HT-29 (cell line): Measurements from ENCODE around the gene MTHFD1L. TPM values are rescaled to one million over a fixed set of nuclear protein-coding genes. Genes with fewer than 3 reads are reported as not detected.
"Not testable (repeated sequence)": the region's sequence is repeated elsewhere in the genome, so short reads cannot be mapped to it uniquely, and the experiment has no call there.

Experiments
- DNase-seq: peaks from one replicate; pipeline ENCODE4 v3.0.0-alpha.2; 2015; ENCODE audit warnings: low spot score
- total RNA-seq: library from RNA; depleted of rRNA; stranded (reverse); fragments of >200 nt; shearing (Covaris generic); gene quantifications from 2 replicates; pipeline ENCODE4 v1.2.3, GENCODE V29; 2014; rRNA removed

MTHFD1L gene
- total RNA-seq = 14.7 and 16.4 TPM in 2 replicates

DNA sequence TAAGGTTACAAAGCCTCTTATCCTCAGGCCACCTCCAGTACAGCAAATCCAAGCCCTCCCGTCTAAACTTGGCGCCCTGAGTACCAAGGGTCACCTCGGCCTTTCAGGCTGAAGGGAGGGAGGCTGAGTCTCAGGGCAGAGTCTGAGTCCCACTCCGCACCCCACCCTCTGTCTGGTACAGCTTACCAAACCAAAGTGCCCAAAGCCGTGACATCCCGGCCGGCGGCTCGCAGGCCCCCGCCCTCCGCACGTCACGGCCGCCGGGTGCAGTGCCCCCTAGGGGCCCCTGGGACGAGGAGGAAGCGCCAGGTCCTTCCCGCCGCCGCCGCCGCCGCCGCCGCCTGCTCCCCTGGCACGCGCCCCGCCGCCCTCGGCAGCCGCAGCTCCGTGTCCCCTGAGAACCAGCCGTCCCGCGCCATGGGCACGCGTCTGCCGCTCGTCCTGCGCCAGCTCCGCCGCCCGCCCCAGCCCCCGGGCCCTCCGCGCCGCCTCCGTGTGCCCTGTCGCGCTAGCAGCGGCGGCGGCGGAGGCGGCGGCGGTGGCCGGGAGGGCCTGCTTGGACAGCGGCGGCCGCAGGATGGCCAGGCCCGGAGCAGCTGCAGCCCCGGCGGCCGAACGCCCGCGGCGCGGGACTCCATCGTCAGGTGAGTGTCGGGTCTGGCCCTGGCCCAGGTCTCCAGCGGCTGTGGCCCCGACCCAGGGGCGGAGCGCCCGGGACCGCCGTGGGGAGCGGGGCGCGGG, at the start of gene MTHFD1L:
TSS of gene MTHFD1L (plus strand) at position 297 of the 741 bp plus-strand sequence. CDS start at position 418, 121 bp downstream.
- peak; percentile 73 for DNase-seq

- DNase-seq = not testable (repeated sequence)
Measured at GRCh38 chr6:150816554-150816953, 48.9 kb upstream of the MTHFD1L start.

- DNase-seq = no peak
Measured at GRCh38 chr6:150822932-150823331, 42.6 kb upstream of the MTHFD1L start.

DNA sequence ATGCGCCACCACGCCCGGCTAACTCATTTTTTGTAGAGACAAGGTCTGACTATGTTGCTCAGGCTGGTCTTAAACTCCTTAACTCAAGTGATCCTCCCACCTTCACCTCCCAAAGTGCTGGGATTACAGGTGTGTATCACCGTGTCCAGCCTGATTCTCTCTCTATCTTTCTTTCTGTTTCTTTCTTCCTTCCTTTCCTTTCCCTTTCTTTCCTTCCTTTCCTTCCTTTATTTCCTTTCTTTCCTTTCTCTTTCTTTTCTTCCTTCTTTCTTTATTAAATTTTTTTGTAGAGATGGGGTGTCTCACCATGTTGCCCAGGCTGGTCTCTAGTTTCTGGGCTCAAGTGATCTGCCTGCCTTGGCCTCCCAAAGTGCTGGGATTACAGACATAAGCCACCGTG, 38.7 kb upstream of the MTHFD1L start:
- no peak for DNase-seq

- DNase-seq = not testable (repeated sequence)
Measured at GRCh38 chr6:150828107-150828506, 37.4 kb upstream of the MTHFD1L start.

DNA sequence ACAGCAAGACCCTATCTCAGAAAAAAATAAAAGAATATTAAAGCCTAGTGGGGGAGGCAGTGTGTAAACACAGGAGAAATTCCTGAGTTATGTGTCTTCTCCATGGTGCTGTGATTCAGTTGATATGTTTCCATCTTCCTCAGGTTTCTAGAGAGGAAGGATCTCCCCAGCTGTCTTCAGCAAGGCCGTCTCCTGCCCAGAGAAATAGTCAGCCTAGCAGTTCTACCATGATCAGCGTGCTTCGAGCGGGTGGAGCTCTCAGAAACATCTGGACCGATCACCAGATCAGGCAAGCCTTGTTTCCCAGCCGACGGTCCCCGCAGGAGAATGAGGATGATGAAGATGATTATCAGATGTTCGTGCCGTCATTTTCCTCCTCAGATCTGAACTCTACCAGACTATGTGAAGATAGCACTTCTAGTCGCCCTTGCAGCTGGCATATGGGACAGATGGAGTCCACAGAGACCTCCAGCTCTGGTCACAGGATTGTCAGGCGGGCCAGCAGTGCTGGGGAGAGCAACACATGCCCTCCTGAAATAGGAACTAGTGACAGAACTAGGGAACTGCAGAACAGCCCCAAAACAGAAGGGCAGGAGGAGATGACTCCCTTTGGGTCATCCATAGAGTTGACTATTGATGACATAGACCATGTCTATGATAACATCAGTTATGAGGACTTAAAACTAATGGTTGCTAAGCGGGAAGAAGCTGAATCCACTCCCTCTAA, 34.9 kb upstream of the MTHFD1L start:
- DNase-seq = no peak

GRCh38 chr6:150831577-150831976, 33.9 kb upstream of the MTHFD1L start:
- DNase-seq = no peak

DNA sequence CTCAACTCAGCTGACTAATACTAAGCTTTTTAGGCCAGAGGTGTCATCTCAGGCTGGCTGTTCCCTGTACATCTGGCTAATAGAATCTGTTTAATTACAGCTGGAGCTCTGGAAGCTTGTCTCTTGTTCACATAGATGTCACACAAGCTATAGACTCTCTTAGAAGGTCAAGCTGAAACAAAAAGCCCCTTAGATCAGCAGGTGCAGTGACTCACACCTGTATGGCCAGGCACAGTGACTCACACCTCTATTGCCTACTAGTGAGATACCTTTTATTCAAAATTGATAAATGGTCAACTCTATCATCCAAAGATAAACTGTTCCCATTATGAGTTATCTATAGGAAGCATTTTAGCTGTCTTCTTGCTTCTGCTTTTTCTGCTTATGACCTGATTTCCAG, 29.9 kb upstream of the MTHFD1L start:
- no peak for DNase-seq

- DNase-seq = no peak
Measured at GRCh38 chr6:150840185-150840584, 25.3 kb upstream of the MTHFD1L start.

- DNase-seq = no peak
Measured at GRCh38 chr6:150841189-150841588, 24.3 kb upstream of the MTHFD1L start.

DNA sequence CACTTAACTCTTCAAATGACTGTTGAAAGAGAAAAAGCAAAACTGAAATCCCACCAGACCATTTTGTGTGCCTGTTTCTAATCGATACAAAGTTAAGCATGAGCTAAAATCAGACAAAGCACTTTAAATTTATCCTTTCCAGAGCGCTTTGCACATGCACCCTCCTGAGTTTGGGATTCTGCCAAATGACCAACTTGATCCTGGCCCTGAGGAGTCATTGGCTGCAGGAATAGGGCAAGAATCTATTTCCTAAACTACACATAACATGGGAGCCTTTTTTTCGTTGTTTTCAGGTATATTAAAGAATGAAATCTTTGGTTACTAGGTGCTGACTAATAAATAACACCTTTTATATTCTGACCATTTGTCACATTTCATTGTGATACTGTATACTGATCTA, 23.8 kb upstream of the MTHFD1L start:
- DNase-seq = no peak

DNA sequence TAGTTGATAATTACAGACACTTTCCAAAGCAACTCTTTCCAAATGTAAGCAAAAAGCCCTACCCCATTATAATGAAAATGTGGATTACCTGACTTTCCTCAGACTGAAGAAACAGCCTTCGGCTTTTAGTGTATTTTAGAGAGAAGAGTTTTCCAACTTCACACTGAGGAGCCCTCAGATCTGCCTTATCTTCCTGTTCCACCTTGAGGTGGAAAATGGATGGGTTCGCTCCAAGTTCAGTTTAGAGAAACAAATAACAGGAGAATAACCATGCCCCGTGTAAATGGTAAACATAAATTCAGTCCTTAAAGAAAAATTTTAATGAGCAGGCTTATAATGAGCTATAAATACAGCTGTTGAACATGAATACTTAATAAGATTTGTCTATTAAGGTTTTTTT, 21.1 kb upstream of the MTHFD1L start:
- no peak for DNase-seq

DNA sequence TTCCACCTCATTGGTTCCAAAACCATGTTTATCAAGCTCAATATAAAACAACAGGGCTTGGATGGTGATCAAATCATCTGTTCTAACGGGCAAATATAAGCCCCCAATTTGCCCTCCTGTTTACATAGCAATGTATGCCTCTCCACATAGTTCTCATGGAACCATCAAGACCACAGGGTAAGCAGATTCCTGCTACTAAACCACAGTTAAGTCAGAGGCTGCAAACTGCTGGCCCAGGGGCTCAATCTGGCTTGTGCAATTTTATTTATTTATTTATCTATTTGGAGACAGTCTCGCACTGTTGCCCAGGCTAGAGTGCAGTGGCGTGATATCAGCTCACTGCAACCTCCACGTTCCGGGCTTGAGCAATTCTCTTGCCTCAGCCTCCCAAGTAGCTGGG, 18.9 kb upstream of the MTHFD1L start:
- no peak for DNase-seq

DNA sequence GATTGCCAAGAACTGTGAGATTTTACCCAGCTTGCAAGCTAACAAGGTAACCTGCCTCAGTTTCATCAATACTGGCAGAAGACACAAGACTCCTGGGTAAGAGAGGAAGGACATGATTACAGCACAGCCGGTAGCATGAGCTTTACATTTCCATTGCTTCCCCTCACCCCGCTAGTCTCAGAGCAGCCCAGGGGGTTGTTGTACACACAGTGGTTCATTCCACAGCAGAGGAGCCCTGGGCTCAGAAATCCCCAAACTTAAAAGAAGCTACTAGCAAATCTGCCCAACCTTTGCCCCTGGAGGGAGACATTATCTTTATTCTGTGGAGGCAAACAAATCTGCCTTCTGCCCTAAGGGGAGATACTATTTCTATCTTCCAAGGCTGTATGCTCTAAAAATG, 17.1 kb upstream of the MTHFD1L start:
- DNase-seq = no peak

GRCh38 chr6:150854392-150854791, 11.1 kb upstream of the MTHFD1L start:
- DNase-seq = not testable (repeated sequence)

DNA sequence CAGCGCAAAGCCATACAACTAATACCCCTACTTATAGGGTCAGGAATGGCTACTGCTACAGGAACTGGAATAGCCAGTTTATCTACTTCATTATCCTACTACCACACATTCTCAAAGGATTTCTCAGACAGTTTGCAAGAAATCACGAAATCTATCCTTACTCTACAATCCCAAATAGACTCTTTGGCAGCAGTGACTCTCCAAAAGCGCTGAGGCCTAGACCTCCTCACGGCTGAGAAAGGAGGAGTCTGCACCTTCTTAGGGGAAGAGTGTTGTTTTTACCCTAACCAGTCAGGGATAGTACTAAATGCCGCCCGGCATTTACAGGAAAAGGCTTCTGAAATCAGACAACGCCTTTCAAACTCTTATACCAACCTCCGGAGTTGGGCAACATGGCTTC, 10.3 kb upstream of the MTHFD1L start:
- not testable (repeated sequence) for DNase-seq

DNA sequence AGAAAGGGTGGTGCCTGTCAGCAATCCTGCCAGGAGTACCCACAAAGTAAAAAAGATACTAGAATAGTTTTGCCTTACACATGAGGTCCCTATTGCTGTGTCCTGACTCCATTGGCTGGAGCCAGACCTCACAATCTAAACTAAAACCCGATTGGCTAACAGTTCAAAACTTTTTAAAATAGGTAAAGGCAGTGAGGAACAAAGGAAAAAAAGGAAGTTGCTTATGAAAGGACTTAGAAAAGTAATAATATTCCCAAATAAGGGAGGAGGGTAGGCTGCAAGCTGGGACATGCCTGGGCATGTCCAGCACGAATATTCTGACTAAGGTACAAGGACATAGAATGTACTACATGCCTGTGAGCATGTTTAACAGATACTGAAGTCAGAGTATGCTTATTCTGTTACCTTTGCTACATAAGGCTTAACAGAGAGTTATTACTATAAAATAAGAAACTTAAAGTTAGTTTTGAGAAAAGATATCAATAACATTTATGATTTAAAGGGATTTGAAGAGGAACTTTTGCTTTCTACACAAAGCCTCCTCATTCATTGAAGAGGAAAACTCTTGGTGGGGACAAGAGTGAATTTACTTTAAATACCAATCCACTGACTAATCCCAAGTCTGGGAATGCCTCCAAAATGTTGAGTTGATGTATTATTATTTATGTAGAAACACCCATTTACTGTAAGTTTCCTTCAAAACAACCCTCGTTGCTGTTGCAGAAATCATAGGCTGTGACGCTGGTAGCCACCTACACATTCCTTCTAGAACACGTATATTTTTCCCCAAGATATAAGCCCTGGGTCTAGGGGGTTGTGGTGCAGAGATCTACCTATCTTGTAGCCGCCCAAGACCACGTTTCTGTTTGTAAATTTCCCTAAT, 8.2 kb upstream of the MTHFD1L start:
- peak; percentile 54 for DNase-seq

DNA sequence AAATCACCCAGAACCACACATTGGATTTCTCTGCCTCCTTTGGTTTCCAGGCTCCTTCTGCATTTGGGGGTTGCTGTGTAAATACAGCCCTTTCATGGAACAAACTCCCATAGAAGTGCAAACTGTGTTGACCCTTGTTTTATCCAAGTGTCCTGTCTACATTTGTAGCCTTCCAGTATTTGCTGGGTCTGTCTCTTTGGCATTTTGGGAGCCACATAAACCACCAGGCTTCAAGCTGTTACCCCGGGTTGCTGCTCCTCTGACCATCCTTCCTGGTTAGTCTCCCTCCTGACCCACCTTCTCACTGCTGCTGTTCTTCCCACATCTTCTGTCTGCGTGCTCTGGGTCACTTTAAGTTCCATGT, 7.6 kb upstream of the MTHFD1L start:
- DNase-seq = no peak

DNA sequence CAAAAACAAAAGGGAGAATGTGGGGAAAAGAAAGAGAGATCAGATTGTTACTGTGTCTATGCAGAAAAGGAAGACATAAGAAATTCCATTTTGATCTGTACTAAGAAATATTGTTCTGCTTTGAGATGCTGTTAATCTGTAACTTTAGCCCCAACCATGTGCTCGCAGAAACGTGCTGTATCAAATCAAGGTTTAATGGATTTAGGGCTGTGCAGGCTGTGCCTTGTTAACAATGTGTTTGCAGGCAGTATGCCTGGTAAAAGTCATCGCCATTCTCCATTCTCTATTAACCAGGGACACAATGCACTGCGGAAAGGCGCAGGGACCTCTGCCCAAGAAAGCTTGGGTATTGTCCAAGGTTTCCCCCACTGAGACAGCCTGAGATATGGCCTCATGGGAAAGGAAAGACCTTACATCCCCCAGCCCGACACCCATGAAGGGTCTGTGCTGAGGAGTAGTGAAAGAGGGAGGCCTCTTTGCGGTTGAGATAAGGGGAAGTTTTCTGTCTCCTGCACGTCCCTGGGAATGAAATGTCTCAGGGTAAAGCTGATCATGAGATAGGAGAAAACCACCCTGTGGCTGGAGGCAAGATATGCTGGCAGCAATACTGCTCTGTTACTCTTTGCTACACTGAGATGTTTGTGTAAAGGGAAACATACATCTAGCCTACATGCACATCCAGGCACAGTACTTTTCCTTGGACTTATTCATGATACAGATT, 3.9 kb upstream of the MTHFD1L start:
- DNase-seq = not testable (repeated sequence)

GRCh38 chr6:150863213-150863928, 2.1 kb upstream of the MTHFD1L start:
- no peak for DNase-seq

GRCh38 chr6:150865043-150865405, 478 bp upstream of the MTHFD1L start:
- DNase-seq = no peak
